ES-I3 (cell line): Measurements from ENCODE around the gene SPAAR.
"Not testable (repeated sequence)": the region's sequence is repeated elsewhere in the genome, so short reads cannot be mapped to it uniquely, and the experiment has no call there.

Experiments used
- H3K36me3 ChIP-seq: 2 replicates; pipeline ENCODE4 v1.6.1; 2013; ENCODE audit warnings: mild to moderate bottlenecking, low read length, control low read depth, moderate library complexity; ENCODE audit not compliant: insufficient read depth
- H3K4me1 ChIP-seq: 2 replicates; pipeline ENCODE4 v1.6.1; 2013; ENCODE audit warnings: mild to moderate bottlenecking, control low read depth, low read length; ENCODE audit not compliant: insufficient read depth
- H3K9ac ChIP-seq: 2 replicates; pipeline ENCODE4 v1.6.1; 2013; ENCODE audit warnings: low read depth, mild to moderate bottlenecking, low read length, moderate library complexity
- H3K9me3 ChIP-seq: 2 replicates; pipeline ENCODE4 v1.6.1; 2013; ENCODE audit warnings: mild to moderate bottlenecking, low read length, moderate library complexity; ENCODE audit not compliant: control insufficient read depth, insufficient read depth

SPAAR gene

GRCh38 chr9:35923927-35924763 is 14.9 kb downstream of the SPAAR start:
- H3K9ac ChIP-seq, result no peak overlapping the region; the same call in 1 of the 2 replicates
- no peaks in the 10 kb centered on the region for H3K9me3 ChIP-seq

DNA sequence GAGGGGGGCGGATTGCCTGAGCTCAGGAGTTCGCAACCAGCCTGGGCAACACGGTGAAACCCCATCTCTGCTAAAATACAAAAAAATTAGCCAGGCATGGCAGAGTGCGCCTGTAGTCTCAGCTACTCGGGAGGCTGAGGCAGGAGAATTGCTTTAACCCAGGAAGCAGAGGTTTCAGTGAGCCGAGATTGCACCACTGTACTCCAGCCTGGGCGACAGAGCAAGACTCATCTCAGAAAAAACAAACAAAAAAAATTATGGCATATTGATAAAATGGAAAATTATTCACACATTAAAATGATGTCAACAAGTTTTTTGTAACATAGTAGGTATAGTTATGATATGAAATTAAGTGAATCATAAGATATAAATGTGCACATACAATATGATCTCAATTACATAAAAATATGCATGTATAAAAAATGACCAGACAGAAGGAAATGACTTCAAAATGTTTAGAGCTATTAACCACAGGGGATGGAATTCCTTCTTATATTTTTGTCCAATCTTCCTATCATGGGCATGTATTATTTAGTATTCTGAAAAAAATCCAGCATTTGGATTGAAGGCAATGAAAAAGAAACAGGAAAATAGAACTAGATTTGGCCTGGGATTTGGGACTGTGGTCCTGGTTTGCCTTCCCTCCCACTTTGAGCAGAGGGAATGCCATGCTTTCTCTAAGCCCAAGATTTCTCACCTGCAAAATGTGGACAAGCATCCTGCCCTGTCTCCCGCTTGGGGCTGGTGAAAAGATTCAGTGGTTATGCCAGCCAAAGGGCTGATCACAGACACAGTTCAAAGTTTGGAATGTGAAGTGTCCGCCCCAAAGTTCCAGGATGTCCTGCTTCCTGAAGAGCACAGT is 19.5 kb downstream of the SPAAR start:
- Histone ChIP-seq H3K4me1 (peaks cover 13% of the 10 kb centered on the region), H3K9ac (no peak overlapping the region), H3K9me3 (no peaks in the 10 kb centered on the region), H3K36me3 (no peaks in the 10 kb centered on the region)

More at GRCh38 chr9:35923927-35924763, 14.9 kb downstream of the SPAAR start:
- Histone ChIP-seq H3K4me1 (peaks cover 17% of the 10 kb centered on the region), H3K36me3 (no peaks in the 10 kb centered on the region)

DNA sequence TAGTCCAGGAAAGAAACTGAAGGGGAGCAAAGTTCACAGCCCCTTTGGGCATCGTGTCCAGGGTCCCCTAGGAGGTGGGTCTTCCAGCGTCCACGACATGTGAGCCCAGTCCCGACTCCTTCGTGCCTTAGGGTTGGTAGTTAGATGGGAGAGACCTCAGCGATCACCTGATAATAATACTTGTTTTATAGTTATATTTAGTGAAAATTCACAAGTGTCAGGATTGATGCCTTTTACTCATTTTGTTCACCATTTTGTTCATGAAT is 20.1 kb downstream of the SPAAR start:
- H3K9ac ChIP-seq, result no peak overlapping the region
- no peaks in the 10 kb centered on the region for H3K36me3 ChIP-seq
- H3K9me3 ChIP-seq, result no peaks in the 10 kb centered on the region
- peaks cover 7% of the 10 kb centered on the region for H3K4me1 ChIP-seq

GRCh38 chr9:35930521-35930920 is 21.2 kb downstream of the SPAAR start:
- Histone ChIP-seq H3K9me3 (no peaks in the 10 kb centered on the region), H3K36me3 (no peaks in the 10 kb centered on the region), H3K4me1 (no peaks in the 10 kb centered on the region), H3K9ac (no peak overlapping the region)

DNA sequence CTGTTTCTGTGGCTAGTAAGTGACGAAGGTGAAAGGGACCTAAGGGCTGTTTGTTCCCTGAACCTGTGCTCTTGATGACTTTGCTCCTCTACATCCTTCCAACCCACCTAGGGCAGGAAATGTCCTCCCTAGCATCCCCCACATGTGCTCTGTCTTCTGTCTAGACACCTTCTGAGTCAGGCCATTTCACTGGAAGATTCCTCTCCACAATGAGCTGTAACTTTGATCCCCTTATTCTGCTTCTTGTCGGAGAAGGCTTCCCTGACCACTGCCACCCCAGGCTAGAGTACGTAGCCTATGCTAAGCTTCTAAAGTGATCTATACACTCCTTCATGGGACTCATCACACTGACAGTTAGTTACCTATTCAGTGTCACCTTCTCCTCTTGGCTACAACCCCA is 21.7 kb downstream of the SPAAR start:
- Histone ChIP-seq H3K4me1 (no peaks in the 10 kb centered on the region), H3K36me3 (no peaks in the 10 kb centered on the region)

GRCh38 chr9:35932735-35933134 is 23.4 kb downstream of the SPAAR start:
- no peak overlapping the region for H3K9ac ChIP-seq
- H3K36me3 ChIP-seq, result no peaks in the 10 kb centered on the region
- H3K4me1 ChIP-seq, result no peaks in the 10 kb centered on the region
- H3K9me3 ChIP-seq, result no peaks in the 10 kb centered on the region

More for the DNA sequence above, 21.7 kb downstream of the SPAAR start:
- Histone ChIP-seq H3K9me3 (no peaks in the 10 kb centered on the region), H3K9ac (no peak overlapping the region)

DNA sequence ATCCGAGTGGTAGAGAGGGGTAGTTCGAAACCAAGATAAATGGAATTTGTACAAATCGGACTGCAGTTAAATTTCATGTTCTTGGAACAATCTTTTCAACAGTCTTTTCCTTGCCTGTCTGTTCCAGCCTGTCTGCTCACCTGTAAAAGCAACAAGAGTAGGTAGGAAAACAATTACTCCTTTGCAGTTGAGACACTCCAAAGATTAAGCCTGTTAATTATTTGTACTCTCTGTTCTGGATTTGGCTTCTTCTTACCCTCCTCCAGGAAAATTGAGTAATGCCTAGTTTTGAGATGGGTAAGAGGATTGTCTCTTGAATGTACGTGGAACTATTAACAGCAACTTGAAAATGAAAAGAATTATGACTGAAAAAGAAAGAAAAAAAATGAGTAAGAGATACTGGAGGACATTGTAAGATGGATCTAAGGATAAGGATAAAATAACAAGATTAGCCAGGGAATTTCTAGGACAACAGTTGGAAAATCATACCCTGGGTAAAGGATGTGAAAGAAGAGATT is 24.3 kb downstream of the SPAAR start:
- Histone ChIP-seq H3K36me3 (no peaks in the 10 kb centered on the region), H3K9ac (no peak overlapping the region), H3K4me1 (no peaks in the 10 kb centered on the region), H3K9me3 (no peaks in the 10 kb centered on the region)

- H3K9me3 ChIP-seq, H3K36me3 ChIP-seq, H3K9ac ChIP-seq, H3K4me1 ChIP-seq: not testable (repeated sequence)
Observed at GRCh38 chr9:35934069-35934468, 24.8 kb downstream of the SPAAR start.

DNA sequence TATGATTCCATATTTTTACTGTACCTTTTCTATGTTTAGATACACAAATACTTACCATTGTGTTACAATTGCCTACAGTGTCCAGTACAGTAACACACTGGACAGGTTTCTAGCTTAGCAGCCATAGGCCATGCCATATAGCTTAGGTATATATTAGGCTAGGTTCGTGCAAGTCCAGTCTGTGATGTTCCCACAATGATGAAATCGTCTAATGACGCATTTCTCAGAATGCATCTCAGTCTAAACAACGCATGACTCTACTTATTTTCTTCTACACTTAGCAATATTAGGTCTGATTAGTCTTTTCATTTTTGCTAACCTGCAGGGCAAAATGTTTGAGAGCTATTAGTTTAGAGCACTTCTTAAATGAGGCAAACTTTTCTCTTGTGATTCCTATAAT is 26.0 kb downstream of the SPAAR start:
- Histone ChIP-seq H3K9ac (no peak overlapping the region), H3K36me3 (no peaks in the 10 kb centered on the region), H3K4me1 (no peaks in the 10 kb centered on the region), H3K9me3 (no peaks in the 10 kb centered on the region)

- Histone ChIP-seq H3K4me1 (no peaks in the 10 kb centered on the region), H3K36me3 (no peaks in the 10 kb centered on the region), H3K9me3 (no peaks in the 10 kb centered on the region), H3K9ac (no peak overlapping the region)
Observed at GRCh38 chr9:35935755-35936509, 26.6 kb downstream of the SPAAR start.

- Histone ChIP-seq H3K36me3 (no peaks in the 10 kb centered on the region), H3K9me3 (no peaks in the 10 kb centered on the region), H3K4me1 (no peaks in the 10 kb centered on the region), H3K9ac (no peak overlapping the region)
Observed at GRCh38 chr9:35937227-35937626, 27.9 kb downstream of the SPAAR start.

DNA sequence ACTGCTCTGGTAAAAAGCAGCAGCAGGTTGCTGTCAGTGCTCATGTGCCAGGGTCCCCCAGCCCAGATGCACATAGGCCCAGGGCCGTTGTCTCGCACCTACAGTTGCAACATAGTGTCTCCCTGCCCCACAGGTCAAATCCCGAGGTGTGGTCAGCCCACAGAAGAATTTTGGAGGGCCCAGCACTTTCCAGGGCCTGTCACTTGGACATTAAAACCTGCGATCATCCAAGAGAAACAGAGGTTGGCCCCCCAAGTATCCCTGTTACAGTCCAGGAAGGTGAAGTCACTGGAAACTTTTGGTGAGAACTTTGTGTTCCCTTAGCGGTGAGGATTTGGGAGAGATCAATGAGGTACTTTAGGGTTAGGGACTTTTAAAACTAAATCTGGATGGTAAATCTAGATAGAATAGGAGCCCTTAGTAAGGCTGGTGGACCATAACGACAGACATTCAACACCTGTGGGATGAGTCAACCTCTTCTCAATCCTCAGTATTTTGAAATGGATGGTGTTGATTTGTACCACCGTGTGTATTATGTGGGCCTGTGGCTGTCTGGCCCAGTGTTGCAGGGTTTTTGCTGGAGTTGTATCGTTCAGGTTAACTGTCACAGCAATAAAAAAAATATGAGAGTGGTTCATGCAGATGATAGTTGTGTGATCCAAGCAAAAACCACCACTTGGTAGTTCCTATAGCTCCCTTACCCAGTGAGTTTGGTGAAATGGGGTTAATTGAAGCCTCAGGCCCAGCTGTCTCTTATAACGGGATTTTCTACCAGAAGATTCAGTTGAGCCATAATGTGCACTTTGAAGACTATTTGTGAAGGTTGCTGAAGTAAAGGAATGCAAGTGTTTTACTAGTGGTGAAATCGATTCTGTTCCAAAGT is 29.4 kb downstream of the SPAAR start:
- Histone ChIP-seq H3K4me1 (no peaks in the 10 kb centered on the region), H3K9ac (no peak overlapping the region)

DNA sequence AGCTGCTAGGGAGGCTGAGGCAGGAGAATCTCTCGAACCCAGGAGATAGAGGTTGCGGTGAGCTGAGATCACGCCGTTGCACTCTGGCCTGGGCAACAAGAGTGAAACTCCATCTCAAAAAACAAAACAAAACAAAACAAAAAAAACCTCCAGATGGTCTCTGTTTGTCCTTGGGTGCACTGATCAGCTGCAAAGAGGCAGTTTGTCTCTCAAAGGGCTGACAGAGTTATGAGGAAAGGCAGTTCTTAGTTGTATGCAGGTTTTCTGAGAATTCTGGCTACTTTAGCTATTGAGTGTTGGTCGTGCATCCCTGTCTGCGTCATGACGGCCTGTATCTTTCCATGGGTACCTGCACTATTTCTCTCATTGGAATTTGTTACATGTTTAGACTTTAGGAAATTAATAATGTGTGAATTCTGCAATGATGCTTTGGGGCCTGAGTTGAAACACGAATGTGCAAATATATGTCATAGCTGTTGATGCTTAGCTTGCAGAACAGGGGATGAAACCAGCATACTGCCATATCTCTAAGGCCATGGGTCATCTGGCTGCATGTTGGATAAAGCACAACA is 30.5 kb downstream of the SPAAR start:
- H3K4me1 ChIP-seq, result no peaks in the 10 kb centered on the region
- H3K9ac ChIP-seq, result no peak overlapping the region
- H3K36me3 ChIP-seq, result no peaks in the 10 kb centered on the region

More for the DNA sequence above, 29.4 kb downstream of the SPAAR start:
- no peaks in the 10 kb centered on the region for H3K36me3 ChIP-seq
- H3K9me3 ChIP-seq, result no peaks in the 10 kb centered on the region

More for the DNA sequence above, 30.5 kb downstream of the SPAAR start:
- no peaks in the 10 kb centered on the region for H3K9me3 ChIP-seq
